ENCODE measurements around the gene IL25. TPM values are rescaled to one million over a fixed set of nuclear protein-coding genes. Genes with fewer than 3 reads are reported as not detected.

The IL25 gene
- total RNA-seq, 1 donor from 2014 or later, result not detected

GRCh38 chr14:23405096-23405495, 32.5 kb downstream of the IL25 start:
- peaks cover 11% of the 10 kb centered on the region for H3K9me3 Mint-ChIP-seq (ENCODE audit: unreplicated experiment)
- DNase-seq, result no peak
- H3K4me1 Mint-ChIP-seq (ENCODE audit: low read depth, unreplicated experiment), result peaks cover 4% of the 10 kb centered on the region
- peaks cover 15% of the 10 kb centered on the region for H3K27me3 Mint-ChIP-seq (ENCODE audit: unreplicated experiment)
- TF ChIP-seq CTCF (IDR thresholded peaks at IDR 0.05; ENCODE audit: partially characterized antibody, unreplicated experiment), result no peak
- H3K27ac Mint-ChIP-seq (ENCODE audit: unreplicated experiment), result no peak overlapping the region
- H3K4me3 Mint-ChIP-seq (ENCODE audit: unreplicated experiment), result no peak overlapping the region
- no peaks in the 10 kb centered on the region for H3K36me3 Mint-ChIP-seq (ENCODE audit: unreplicated experiment)

GRCh38 chr14:23405516-23406025, 33.0 kb downstream of the IL25 start:
- H3K27me3 Mint-ChIP-seq (ENCODE audit: unreplicated experiment), result peaks cover 15% of the 10 kb centered on the region

GRCh38 chr14:23406244-23406643, 33.6 kb downstream of the IL25 start:
- Mint-ChIP-seq H3K4me3 (ENCODE audit: unreplicated experiment) (no peak overlapping the region), H3K9me3 (ENCODE audit: unreplicated experiment) (peaks cover 11% of the 10 kb centered on the region), H3K27ac (ENCODE audit: unreplicated experiment) (no peak overlapping the region), H3K36me3 (ENCODE audit: unreplicated experiment) (no peaks in the 10 kb centered on the region), H3K4me1 (ENCODE audit: low read depth, unreplicated experiment) (peaks cover 4% of the 10 kb centered on the region), H3K27me3 (ENCODE audit: unreplicated experiment) (peaks cover 17% of the 10 kb centered on the region)
- no peak for DNase-seq
- no peak for TF ChIP-seq CTCF (IDR thresholded peaks at IDR 0.05; ENCODE audit: partially characterized antibody, unreplicated experiment)

More at GRCh38 chr14:23405516-23406025, 33.0 kb downstream of the IL25 start:
- DNase-seq, result no peak
- no peak for TF ChIP-seq CTCF (IDR thresholded peaks at IDR 0.05; ENCODE audit: partially characterized antibody, unreplicated experiment)
- Mint-ChIP-seq H3K4me3 (ENCODE audit: unreplicated experiment) (no peak overlapping the region), H3K36me3 (ENCODE audit: unreplicated experiment) (no peaks in the 10 kb centered on the region), H3K9me3 (ENCODE audit: unreplicated experiment) (peaks cover 11% of the 10 kb centered on the region), H3K4me1 (ENCODE audit: low read depth, unreplicated experiment) (peaks cover 4% of the 10 kb centered on the region), H3K27ac (ENCODE audit: unreplicated experiment) (peak overlapping the region; percentile 12)

GRCh38 chr14:23406725-23407355, 34.2 kb downstream of the IL25 start:
- no peak for DNase-seq
- Mint-ChIP-seq H3K36me3 (ENCODE audit: unreplicated experiment) (no peaks in the 10 kb centered on the region), H3K9me3 (ENCODE audit: unreplicated experiment) (peaks cover 8% of the 10 kb centered on the region), H3K4me1 (ENCODE audit: low read depth, unreplicated experiment) (peaks cover 4% of the 10 kb centered on the region), H3K27ac (ENCODE audit: unreplicated experiment) (no peak overlapping the region), H3K27me3 (ENCODE audit: unreplicated experiment) (peaks cover 16% of the 10 kb centered on the region), H3K4me3 (ENCODE audit: unreplicated experiment) (no peak overlapping the region)
- no peak for TF ChIP-seq CTCF (IDR thresholded peaks at IDR 0.05; ENCODE audit: partially characterized antibody, unreplicated experiment)

GRCh38 chr14:23407516-23408306, 35.1 kb downstream of the IL25 start, which contains the start of gene MYH6:
TSS of gene MYH6 (minus strand) at chr14:23408273. CDS start at chr14:23407223, 1,050 bp downstream.
- Mint-ChIP-seq H3K36me3 (ENCODE audit: unreplicated experiment) (no peaks in the 10 kb centered on the region), H3K4me3 (ENCODE audit: unreplicated experiment) (no peak within 1 kb of the TSS), H3K27ac (ENCODE audit: unreplicated experiment) (no peak within 1 kb of the TSS), H3K27me3 (ENCODE audit: unreplicated experiment) (peaks cover 16% of the 10 kb centered on the region), H3K4me1 (ENCODE audit: low read depth, unreplicated experiment) (peaks cover 4% of the 10 kb centered on the region), H3K9me3 (ENCODE audit: unreplicated experiment) (peaks cover 8% of the 10 kb centered on the region)
- no peak for TF ChIP-seq CTCF (IDR thresholded peaks at IDR 0.05; ENCODE audit: partially characterized antibody, unreplicated experiment)
- DNase-seq, result no peak

All from glutamatergic neuron (in vitro differentiated cells).